HG03135 (cell line): ENCODE data around the gene KCNK18.
A peak's percentile ranks its signal among the peaks of the same experiment; 100 is the strongest.

Source experiments
- ATAC-seq: cut with Tn5 transposase; IDR thresholded peaks from one replicate; pipeline ENCODE4 v1.9.1; 2021; ENCODE audit warnings: mild to moderate bottlenecking, moderate library complexity; ENCODE audit not compliant: unreplicated experiment

KCNK18 gene

GRCh38 chr10:117197189-117197588 lies at the start of gene KCNK18:
Gene KCNK18, plus strand, starts transcription at chr10:117197489. Its CDS starts 0 bp downstream, at chr10:117197489.
- no peak for ATAC-seq

- ATAC-seq: no peak
Measured at GRCh38 chr10:117148284-117148683, 49.0 kb upstream of the KCNK18 start.

GRCh38 chr10:117152668-117153067 lies 44.6 kb upstream of the KCNK18 start:
- ATAC-seq: no peak

GRCh38 chr10:117158297-117158696 lies 39.0 kb upstream of the KCNK18 start:
- no peak for ATAC-seq

- no peak for ATAC-seq
Measured at GRCh38 chr10:117159390-117159789, 37.9 kb upstream of the KCNK18 start.

GRCh38 chr10:117160567-117160966 lies 36.7 kb upstream of the KCNK18 start:
- ATAC-seq: no peak

- ATAC-seq: no peak
Measured at GRCh38 chr10:117161386-117162033, 35.8 kb upstream of the KCNK18 start.

DNA sequence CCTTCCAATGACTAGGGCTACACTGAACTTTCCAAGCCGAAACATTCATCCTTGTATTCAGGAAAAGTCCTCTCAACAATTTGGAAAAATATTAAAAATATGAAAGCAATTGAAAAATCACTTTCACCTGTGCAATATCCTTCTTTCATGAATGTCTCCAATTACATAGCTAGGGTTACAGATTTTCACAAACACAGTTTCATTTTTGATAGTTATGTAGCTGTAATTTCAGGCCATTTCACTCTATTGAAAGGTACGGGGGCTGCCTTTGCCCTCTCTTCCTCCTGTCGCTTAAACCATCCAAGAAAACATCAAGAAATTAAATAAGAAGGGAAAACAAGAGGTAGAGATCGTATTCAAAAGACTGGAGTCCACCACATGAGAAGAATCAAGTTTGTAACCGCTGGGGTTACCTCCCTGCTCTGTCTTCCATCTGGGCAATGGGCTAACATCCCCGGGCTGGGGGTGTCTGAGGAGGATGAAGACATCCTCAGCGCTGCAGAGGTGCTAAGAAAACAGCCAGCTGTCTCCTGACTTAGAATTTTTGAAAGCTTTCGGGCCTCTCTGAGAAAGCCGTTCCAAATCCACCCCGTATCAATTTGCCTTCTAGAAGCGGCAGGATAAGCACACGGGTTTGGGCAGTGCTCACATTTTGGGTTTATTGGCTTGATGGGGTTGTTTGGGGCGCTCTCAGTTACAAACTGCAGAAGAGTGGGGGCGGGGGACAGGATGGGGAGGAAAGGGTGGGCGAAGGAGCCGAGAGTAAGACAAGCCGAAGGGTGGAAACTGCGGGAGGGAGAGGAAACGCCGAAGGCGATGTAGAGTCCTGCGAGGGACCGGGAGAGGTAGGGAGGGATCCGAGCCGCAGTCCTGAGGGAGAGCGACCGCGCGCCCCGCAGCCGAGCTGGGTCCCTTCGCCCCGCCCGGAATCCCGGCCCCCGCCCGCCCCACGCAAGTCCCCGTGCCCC lies 34.9 kb upstream of the KCNK18 start:
- ATAC-seq: no peak

DNA sequence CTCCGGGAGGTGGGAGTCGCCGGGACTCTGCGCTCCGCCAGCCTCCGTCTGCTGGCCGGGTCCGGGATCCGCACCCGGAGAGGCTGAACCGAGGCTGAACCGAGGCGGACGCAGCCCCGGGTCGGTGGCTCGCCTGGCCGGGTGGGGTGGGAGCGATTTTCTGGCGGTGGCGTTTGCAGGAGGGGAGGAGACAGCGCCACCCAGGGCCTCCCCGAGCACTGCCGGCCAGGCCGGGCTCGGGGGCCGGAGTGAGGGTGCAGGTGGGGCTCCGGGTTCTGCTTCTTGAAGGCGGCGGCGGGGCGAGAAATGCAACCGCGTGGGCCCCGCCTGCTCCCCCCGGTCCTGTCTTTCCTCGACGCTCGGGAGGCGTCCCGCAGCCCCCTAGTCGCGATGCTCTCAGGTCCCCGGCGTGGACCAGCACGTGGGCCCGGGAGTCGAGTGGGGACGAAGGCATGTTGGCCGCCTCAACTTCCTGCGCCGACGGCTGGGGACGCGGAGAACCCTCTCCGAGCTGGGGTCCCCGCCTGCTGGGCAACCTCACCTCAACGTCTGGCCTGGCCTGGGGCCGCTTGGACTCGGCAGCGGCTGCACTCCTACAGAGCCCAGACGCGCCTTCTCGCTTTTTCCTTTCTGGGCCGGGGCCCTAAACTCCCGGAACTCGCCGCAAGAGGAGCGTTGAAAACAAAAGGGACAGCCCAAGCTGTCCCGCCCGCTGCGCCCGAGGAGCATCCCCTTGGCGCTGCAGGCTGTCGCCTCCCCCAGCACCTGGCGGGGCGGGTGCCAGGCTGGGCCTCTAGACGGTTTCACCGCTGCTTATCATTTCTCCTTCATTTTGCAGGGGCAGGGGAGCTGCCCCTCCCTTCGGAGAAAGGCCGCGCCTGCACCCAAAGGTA lies 34.0 kb upstream of the KCNK18 start:
- no peak for ATAC-seq

DNA sequence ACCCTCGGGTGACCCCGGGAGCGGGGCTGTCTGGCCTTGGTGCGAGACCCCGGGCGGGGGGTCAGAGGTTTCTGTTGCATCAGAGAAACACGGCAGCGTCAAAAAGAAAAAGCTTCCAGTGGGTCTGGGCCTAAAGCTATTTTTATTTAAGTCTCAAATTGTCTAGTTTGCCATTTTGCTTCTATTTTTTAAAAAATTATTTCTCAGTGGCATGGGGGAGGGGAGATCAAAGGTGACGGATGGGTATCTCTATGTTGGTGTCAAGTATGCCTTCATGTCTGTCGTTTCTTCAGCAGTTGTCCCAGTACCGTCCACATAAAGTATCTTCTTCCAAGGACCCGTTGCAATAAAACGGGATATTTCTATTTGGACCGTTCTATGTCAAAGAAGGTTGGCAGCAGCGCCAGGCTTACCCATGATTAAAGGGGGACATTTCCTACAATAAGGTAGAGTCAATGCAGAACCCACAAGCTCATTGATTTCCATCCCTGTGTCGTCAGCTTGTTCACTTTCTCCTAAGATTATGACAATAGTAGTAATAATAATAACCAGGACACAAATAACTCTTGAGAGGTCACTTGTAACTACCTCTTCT lies 33.2 kb upstream of the KCNK18 start:
- no peak for ATAC-seq

DNA sequence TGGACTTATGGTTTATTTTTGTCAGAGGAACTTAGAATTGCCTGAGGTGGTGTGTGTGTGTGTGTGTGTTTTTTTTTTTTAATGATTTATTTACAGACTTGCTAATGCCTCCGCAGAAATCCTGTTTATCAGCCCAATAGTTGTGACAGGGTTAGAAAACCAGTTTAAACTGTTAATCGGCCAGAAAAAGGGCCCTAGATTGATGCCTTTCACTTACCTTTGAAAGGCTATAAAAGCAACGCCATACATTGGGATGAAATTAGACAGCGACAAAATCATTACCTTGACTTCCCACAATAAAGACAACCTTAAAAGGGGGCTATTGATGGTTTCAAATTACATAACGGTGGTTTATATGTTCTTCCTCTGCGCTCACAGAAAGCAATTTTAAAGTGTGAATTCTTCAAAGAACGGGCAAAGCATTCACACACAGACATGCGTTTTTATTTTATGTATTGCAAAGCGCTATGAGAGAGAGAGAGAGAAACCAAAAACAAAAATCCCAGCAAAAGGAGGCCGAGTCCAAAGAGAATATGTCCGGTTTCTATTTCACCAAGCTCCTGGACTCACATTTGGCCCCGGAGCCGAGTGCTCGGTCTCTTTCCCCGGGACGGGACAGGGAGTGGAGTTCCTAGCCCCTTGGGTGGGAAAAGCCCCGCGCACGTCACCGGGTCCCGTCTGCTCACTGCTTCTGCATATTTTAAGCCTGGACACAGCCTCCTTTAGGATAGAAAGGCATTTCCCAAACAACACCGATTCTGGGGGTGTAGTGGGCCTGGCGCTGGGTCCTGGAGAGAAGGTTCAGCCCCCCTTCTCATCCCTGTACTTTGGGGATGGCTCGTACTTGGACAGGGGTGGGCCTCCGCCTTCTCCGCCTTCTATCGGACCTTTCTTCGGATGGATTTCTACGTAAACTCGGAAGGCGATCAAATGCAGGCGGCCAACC lies 32.4 kb upstream of the KCNK18 start:
- ATAC-seq: no peak

DNA sequence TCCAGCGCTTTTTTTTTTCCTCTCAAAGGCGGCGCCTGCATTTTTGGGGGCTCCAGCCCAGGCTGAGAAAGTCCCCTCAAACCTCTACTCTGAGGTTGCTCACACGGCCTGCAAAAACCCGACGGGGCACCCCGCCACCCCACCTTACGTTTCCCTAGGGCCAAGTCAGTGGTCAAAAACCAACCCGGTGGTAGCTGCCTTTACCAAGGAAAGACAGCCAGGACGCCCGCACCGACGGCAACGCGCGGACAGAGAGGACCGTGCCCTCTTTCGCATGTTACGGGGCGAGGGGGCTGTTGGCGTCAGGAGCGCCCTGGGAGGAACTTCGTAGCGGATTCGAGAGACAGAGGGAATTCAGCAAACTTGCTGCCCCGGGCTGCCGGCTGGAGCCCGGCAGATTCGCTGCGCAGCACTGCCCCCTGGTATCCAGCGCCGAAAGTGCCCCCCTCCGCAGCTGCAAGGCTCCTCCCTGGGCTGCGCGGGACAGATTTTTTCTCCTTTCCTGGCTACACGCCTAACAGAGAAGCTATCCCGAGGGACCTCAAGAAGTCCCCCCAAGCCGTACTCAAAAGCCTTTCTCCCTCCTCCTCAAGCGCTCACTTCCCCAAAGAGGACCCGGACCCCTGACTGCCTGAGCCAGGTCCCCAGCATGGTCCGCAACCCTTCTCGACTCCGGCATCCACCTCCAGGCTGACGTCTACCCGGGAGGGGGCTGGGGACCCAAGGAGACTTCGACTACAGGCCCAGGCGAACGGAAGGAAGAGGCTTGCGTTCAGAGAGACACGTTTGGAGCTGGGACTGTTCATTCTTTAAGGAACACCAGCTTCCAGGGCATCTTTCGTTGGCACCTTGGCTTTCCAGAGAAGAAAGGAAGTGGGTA lies 31.5 kb upstream of the KCNK18 start:
- ATAC-seq: no peak

DNA sequence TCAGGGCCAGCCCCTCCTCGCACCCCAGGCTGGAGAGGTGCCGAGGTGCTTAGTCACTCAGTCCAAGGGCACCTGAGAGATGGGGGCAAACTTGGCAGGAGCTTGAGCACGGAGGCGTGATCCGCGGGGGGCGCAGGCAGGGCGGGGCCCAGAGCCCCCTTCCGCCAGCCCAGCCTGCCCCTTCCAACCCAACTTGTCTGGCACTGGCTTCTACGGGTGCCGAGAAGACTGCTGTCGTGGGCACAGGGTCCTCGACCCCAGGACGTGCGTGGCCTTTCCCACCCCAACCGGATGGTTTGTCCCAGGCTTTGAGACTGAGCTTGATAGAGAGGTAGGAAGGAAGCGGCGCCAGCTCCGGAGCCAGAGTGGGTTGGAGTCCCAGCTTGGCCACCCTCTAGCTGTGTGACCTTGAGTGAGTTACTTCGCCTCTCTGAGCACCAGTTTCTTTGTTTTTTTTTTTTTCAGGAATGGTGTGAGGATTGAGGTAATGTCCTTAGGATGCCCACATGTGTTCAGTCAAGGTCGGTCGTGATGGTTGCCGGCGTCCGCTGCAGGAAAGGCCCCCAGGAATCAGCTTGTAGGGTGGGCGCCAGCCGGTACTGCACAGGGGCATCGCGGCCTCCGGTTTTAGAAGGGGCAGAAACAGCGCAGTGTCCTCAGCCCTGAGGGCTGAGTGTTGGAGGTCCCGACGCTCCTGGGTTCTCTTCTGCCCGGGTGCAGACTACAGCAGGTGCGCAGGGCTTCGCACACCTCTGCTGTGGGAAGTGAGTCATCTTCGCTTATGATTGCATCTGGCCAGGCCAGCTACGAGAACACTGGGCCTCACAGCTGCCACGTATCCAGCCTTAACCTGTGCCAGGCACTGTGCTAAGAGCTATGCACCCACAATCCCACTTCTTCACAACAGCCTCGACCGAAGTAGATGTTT lies 30.6 kb upstream of the KCNK18 start:
- ATAC-seq: no peak

DNA sequence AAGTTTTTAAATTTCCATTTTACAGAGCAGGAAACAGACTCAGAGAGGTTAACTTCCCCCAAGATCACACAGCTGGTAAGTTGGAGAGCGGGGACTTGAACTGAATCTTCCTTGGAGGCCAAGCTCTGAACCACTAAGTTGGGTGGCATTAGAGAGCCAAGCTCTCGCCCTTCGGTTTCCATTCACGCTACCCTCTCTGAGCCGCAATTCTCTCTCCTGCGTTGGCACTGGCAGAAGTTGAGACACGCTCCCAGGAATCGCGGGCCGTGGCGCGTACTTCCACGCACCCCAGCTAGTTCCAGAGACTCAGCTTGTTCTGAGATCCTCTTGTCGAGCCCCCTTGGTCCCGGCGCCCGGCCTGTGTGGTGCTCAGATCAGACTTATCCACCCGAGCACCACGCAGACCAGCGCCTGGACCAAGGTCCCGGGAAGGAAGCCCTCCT lies 29.9 kb upstream of the KCNK18 start:
- ATAC-seq: no peak

DNA sequence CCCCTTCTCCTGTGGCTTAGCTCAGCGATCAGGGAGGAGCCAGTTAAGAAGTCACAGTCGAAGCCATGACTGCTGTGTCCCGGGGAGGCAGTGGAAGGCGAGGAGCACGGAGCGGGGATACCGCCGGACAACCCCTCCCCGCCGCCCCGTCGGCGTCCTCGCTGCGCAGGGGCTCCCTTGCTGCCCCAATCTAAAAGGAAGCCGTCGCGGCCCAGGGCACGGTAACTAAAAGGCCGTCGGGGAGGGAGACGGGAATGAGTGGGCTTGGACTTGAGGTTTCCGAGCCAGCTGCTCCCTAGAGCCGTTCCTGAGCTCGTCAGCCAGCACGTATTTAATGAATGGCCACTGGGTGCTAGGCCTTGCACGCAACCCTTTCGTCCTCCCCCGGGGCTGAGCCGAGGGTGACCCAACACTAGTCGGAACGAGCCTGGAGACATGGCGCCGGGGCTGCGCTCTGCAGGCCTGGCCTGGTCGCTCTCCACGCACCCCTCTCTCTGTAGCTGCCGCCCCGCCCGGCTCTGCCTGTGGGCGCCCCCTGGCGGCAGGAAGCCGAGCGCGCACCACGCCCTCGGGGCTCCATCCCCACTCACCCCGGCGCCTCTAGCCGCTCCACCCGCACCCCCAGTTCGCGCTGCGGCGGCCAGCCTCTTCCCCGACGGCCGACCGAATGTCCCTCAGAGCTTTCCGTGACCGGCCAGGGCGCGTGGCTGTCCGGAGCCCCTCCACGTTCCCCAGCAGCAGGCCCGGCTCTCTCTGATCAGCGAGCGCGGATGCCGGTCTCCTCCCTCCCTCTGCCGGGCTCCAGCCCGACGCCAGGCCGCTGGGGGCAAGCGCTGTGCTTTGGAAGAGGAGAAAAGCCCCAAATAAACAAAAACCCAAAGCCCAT lies 29.3 kb upstream of the KCNK18 start:
- ATAC-seq: peak; percentile 82

- ATAC-seq: no peak
Measured at GRCh38 chr10:117168729-117169128, 28.6 kb upstream of the KCNK18 start.

DNA sequence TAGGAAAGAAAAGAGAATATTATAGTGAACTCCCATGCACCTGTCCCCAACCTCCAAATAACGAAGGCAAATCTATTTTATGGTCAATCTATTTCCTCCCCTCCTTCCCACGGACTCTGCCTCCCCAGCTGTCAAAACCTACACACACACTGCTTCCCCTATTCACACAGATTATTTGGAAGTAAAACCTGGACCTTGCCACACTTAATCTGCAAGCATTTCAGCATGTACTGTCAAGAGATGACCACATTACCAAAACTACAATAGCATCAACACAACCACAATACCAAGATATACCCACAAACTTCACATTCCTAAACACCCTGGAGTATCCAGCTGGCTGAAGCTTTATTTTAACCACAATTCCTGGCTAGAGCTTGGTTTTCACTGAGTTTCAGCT lies 27.8 kb upstream of the KCNK18 start:
- ATAC-seq: no peak
